Measurements from ENCODE around the gene COL5A1. TPM values are rescaled to one million over a fixed set of nuclear protein-coding genes. Genes with fewer than 3 reads are reported as not detected.

The COL5A1 gene
- total RNA-seq, 1 experiment from 2014 or later: not detected

DNA sequence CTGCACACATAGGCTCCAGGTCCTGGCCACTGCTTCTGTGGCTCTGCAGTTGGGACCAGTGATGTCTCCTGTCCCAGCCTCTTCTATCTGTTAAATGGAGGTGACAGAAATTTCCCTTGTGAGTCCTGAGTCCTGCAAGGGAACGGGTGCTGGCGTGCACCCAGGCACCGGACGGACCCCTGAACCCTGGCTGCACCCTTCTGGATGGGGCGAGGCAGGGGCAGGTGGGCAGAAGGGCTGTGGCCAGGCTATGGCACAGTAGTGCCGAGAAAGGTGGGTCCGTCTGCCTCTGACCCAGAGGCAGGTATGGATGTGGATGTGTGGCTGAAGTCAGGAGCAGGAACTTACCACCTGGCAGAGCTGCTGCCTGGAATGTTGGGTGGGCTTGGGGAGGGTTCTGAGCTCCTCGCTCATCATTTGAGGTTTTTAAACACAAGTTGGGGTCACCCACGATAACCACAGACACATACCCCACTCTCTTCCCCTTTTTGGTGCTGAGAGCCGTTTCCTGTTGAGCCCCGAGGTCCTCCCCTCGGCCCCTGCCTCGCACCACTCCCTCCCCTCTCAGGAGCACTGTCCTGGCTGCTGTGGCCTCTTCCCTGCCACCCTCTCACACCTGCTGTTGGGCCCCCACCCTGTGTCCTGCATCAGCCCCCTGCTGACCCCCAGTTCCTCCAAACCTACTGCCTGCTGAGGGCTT, 82.0 kb downstream of the COL5A1 start:
- ChIA-PET CTCF (interaction anchor here (1.0 kb wide), 1 partner anchor 686 kb away, joined by 3 read pairs; no protein-coding TSS in a partner anchor), POLR2A (no interaction called here)
- Mint-ChIP-seq H3K9me3 (ENCODE audit: unreplicated experiment) (no peaks in the 10 kb centered on the region), H3K27ac (ENCODE audit: low read depth, unreplicated experiment) (no peak overlapping the region), H3K4me3 (ENCODE audit: unreplicated experiment) (no peak overlapping the region), H3K4me1 (ENCODE audit: insufficient read depth, unreplicated experiment) (no peaks in the 10 kb centered on the region), H3K27me3 (ENCODE audit: insufficient read depth, unreplicated experiment) (peaks cover 46% of the 10 kb centered on the region), H3K36me3 (ENCODE audit: insufficient read depth, unreplicated experiment) (no peaks in the 10 kb centered on the region)
- no peak for DNase-seq (ENCODE audit: unreplicated experiment)
- no TSS peak for BruUV-seq (replicated peaks)
- TF ChIP-seq, protein P1, sequence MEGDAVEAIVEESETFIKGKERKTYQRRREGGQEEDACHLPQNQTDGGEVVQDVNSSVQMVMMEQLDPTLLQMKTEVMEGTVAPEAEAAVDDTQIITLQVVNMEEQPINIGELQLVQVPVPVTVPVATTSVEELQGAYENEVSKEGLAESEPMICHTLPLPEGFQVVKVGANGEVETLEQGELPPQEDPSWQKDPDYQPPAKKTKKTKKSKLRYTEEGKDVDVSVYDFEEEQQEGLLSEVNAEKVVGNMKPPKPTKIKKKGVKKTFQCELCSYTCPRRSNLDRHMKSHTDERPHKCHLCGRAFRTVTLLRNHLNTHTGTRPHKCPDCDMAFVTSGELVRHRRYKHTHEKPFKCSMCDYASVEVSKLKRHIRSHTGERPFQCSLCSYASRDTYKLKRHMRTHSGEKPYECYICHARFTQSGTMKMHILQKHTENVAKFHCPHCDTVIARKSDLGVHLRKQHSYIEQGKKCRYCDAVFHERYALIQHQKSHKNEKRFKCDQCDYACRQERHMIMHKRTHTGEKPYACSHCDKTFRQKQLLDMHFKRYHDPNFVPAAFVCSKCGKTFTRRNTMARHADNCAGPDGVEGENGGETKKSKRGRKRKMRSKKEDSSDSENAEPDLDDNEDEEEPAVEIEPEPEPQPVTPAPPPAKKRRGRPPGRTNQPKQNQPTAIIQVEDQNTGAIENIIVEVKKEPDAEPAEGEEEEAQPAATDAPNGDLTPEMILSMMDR (IDR thresholded peaks at IDR 0.05; ENCODE audit: unreplicated experiment): no peak
- intact Hi-C loops (cut with micrococcal nuclease): no loop called here

DNA sequence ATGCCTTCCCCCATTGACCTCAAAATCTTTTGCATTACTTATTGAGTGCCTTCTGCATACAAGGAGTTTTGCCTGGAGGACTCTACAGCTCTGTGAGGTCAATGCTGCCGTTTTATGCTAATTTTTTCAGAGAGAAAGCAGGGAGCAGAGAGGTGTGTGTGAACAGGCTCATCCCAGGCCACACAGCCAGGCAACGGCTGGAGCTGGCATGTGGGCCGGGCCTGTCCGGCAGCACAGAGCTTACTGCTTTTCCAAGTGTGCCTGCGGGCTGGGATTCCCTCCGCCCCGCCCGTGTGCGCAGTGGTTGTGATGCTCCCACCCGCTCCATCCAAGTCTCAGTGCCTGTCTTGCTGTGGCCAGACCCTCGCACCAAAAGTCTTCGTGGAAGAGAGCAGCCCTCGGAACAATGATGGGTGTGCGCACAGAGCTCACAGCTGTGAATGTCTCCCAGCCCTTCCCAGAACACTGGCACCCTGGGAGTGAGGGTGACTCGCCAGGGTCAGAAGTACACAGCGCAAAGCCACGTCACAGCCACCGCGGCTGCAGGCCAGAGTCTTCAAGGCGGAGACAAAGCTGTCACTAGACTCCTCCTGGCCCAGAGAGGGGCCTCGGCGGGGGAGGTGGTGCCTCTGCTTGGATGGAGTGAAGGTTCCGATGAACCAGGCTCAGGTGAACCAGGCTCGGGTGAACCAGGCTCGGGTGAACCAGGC, 82.8 kb downstream of the COL5A1 start:
- no TSS peak for BruUV-seq (replicated peaks)
- no peak for DNase-seq (ENCODE audit: unreplicated experiment)
- intact Hi-C loops (cut with micrococcal nuclease): no loop called here
- H3K36me3 Mint-ChIP-seq (ENCODE audit: insufficient read depth, unreplicated experiment): no peaks in the 10 kb centered on the region
- no peaks in the 10 kb centered on the region for H3K4me1 Mint-ChIP-seq (ENCODE audit: insufficient read depth, unreplicated experiment)
- peaks cover 4% of the 10 kb centered on the region for H3K9me3 Mint-ChIP-seq (ENCODE audit: unreplicated experiment)
- ChIA-PET CTCF (interaction anchor here (1.0 kb wide), 1 partner anchor 686 kb away, joined by 3 read pairs; no protein-coding TSS in a partner anchor), POLR2A (no interaction called here)
- TF ChIP-seq, protein P1 (IDR thresholded peaks at IDR 0.05; ENCODE audit: unreplicated experiment): no peak
- no peak overlapping the region for H3K27ac Mint-ChIP-seq (ENCODE audit: low read depth, unreplicated experiment)
- H3K27me3 Mint-ChIP-seq (ENCODE audit: insufficient read depth, unreplicated experiment): peaks cover 40% of the 10 kb centered on the region
- no peak overlapping the region for H3K4me3 Mint-ChIP-seq (ENCODE audit: unreplicated experiment)

DNA sequence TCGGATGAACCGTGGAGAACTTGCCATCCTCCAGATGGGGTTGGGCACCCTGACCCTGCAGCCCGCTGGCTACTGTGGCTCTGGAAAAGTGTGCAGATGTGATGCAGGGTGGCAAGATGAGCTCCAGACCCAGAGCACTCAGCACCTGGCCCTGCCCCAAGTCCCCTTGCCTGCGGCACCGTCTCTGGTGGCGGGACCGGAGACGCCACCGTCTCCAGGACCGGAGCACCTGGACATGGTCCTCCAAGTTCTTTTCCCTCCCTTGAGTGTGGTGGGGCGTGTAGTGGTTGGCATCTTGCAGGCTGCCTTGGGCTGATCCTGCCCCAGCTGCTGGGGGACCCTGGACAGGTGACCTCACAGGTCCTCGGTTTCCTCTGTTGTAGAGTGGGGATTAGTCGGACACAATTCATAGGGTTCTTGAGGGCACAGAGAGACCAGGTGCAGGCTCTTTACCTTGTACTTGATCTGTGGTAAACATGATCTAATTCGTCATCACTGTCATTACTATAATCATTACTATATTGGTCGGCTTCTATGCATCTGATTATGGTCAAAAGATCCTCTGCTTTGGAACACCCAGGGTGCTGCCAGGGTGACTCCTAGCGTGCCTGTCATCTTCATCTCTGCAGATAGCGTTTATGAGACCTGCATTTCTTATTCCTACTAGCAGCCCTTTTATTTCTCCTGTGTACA, 83.5 kb downstream of the COL5A1 start:
- no peaks in the 10 kb centered on the region for H3K4me1 Mint-ChIP-seq (ENCODE audit: insufficient read depth, unreplicated experiment)
- TF ChIP-seq, protein P1 (IDR thresholded peaks at IDR 0.05; ENCODE audit: unreplicated experiment): no peak
- peaks cover 6% of the 10 kb centered on the region for H3K9me3 Mint-ChIP-seq (ENCODE audit: unreplicated experiment)
- no peak for DNase-seq (ENCODE audit: unreplicated experiment)
- H3K27me3 Mint-ChIP-seq (ENCODE audit: insufficient read depth, unreplicated experiment): peaks cover 33% of the 10 kb centered on the region
- ChIA-PET CTCF (no interaction called here), POLR2A (no interaction called here)
- no TSS peak for BruUV-seq (replicated peaks)
- intact Hi-C loops (cut with micrococcal nuclease): no loop called here
- no peaks in the 10 kb centered on the region for H3K36me3 Mint-ChIP-seq (ENCODE audit: insufficient read depth, unreplicated experiment)
- no peak overlapping the region for H3K27ac Mint-ChIP-seq (ENCODE audit: low read depth, unreplicated experiment)
- no peak overlapping the region for H3K4me3 Mint-ChIP-seq (ENCODE audit: unreplicated experiment)

DNA sequence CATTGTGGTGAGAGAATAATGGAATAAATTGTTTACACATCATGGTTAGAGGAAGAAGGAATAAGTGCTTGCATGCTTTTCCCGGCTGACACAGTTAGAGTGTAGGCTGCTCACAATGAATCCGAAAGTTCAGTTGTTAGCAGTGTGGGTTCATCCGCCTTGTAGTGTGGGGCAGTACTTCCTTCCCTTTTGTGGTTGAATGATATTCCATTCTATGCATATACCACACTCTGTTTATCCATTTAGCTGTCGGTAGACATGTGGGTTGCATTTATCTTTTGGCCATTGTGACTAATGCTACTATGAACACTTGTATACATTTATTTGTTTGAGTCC, 84.0 kb downstream of the COL5A1 start:
- H3K4me3 Mint-ChIP-seq (ENCODE audit: unreplicated experiment): no peak overlapping the region
- H3K4me1 Mint-ChIP-seq (ENCODE audit: insufficient read depth, unreplicated experiment): no peaks in the 10 kb centered on the region
- H3K36me3 Mint-ChIP-seq (ENCODE audit: insufficient read depth, unreplicated experiment): no peaks in the 10 kb centered on the region
- no TSS peak for BruUV-seq (replicated peaks)
- DNase-seq (ENCODE audit: unreplicated experiment): no peak
- peaks cover 6% of the 10 kb centered on the region for H3K9me3 Mint-ChIP-seq (ENCODE audit: unreplicated experiment)
- peaks cover 28% of the 10 kb centered on the region for H3K27me3 Mint-ChIP-seq (ENCODE audit: insufficient read depth, unreplicated experiment)
- CTCF ChIA-PET: no interaction called here
- no peak overlapping the region for H3K27ac Mint-ChIP-seq (ENCODE audit: low read depth, unreplicated experiment)
- TF ChIP-seq, protein P1 (IDR thresholded peaks at IDR 0.05; ENCODE audit: unreplicated experiment): no peak
- intact Hi-C loops (cut with micrococcal nuclease): no loop called here
- POLR2A ChIA-PET: no interaction called here

All from MCF 10A (cell line).